T-helper 1 cell (primary cell): ENCODE results near the gene VSNL1.
"Not testable (repeated sequence)": the region's sequence is repeated elsewhere in the genome, so short reads cannot be mapped to it uniquely, and the experiment has no call there.

Experiments
- DNase-seq, 5 donors: peaks; one replicate each; pipeline ENCODE4 v3.0.0-alpha.2; 2012 to 2020

Gene VSNL1

DNA sequence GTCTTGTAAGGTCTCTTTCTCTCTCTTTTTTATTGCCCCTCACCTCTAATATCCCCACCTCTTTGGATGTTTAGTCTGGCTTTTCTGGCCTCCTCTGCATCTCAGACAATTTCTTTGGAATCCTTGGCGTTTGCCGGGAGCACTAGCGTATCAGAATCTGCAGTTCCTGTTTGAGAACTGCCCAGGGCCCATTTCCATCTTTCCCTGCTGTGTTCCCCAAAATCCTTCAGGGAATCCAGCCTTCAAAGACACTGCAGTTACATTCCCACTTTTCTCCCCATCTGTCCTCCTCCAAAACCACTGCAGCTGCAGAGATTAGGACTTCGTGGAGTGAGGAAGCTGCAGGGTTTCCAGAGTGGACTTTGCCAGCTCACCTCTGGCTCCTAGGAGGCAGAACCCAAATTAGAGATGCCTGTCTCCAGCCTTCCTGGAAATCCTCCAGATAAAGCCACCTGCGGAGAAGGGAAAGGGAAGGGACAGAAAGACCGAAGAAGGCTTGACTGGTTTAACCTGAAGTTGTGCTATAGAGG is 2.7 kb downstream of the VSNL1 start:
- no peak for DNase-seq

DNA sequence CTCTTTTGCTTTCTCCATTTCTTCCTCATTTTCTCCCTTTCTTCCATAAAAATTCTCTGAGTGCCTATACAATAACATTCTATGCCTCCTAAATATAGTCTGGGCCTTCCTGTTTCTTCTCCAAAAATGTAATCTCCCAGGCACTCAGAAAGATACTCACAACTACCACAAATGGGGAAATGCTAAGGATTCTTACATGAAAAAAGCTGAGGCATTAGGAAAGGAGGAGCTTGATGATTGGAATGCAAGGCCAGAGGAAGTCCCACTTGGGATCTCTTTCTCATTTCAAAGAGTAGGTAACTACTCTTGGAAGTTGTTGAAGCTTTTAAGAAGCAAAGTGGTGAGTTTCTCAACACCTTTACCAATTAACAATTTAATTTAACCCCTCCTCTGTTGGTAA is 3.4 kb downstream of the VSNL1 start:
- no peak for DNase-seq

DNA sequence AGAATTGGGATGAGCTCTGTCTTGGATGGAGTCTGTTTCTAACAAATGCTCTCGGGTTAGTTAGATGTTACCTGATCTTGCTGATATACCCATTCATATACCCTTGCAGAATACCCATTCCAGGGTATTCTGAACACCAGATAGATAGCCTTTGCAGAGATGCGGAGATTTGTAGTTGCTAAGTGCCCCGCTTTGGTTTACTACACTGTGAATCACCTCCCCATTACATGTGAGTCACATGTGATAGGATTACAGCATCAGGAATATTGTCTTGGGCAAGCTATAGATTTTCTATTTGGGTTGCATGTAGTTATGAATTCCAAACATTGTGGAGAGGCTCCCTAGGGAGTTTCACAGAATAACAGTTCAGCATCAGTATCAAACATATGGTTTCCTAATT is 3.8 kb downstream of the VSNL1 start:
- DNase-seq = no peak

GRCh38 chr2:17545680-17546613 is 5.5 kb downstream of the VSNL1 start:
- DNase-seq = no peak

DNA sequence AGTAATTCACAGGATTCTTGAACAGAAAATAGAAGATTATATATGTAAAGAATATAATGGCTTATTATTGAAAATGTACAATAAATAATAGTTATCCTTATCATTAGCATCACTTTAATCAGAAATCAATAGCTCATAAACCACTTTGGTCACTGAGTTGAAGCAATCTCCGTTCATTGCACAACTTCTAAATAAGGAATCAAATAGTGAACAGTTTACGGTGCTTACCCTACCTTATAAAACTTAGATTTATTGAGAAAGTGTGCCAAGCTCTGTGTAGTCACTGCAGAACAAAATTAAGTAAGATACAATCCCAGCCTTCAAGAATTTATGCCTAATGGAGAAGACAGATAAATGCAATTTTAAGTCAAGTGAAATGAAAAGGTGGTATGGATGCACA is 6.7 kb downstream of the VSNL1 start:
- no peak for DNase-seq

GRCh38 chr2:17547737-17548136 is 7.2 kb downstream of the VSNL1 start:
- DNase-seq = no peak

GRCh38 chr2:17550907-17551306 is 10.4 kb downstream of the VSNL1 start:
- DNase-seq = no peak

- no peak for DNase-seq
These were observed 14.7 kb downstream of the VSNL1 start for GRCh38 chr2:17555150-17555549.

DNA sequence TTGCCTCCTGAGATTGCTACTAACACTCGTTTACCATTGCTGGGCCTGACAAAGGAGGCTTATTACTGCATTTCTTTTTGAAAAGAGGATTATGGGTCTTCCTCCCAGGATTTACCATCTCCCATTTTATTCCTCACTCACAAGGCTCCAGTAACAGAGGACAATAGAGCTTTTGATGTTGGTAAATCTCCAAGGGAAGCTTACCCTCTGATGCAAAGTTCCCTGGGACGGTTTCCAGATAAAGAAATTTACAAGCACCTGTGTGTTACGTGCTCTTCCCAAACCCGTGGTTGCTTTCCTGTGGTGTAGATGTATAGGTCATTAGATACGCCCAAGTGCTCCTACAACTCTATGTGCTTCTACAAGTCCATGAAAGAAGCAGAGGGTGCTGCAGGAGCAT is 17.1 kb downstream of the VSNL1 start:
- no peak for DNase-seq

DNA sequence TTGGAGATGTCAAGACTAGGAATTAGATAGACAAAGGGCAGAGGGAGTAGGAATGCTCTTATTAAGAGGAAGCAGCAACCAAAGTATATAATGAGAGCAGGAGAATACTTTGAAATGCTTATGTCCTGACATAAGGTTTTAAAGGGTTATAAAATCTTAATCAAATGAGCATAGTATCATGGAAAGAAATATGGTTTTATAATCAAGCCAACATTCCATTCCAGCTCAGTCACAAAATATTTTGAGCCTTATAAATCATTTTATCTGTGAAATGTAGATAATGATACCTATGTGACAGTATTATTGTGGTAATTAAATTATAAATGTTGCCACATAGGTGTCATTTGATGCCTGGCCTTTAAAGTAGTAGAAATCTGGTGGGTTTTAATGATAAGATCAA is 17.6 kb downstream of the VSNL1 start:
- no peak for DNase-seq

DNA sequence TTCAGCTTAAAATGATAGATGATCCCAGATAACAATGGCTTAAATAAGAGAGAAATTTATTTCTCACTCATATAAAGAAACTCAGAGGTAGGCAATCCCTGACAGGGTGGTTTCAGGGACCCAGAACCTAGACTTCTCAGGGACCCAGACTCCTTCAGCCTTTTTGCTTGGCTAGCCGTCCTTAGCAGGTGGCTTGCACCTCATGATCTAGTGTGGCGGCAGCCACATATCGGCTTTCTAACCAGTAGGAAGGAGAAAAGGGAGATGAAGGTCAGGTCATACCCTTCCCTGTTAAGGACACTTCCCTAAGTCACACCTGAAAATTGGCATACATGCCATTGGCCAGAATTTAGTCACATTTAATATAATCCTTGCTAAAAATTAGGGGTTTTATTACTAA is 18.4 kb downstream of the VSNL1 start:
- no peak for DNase-seq

DNA sequence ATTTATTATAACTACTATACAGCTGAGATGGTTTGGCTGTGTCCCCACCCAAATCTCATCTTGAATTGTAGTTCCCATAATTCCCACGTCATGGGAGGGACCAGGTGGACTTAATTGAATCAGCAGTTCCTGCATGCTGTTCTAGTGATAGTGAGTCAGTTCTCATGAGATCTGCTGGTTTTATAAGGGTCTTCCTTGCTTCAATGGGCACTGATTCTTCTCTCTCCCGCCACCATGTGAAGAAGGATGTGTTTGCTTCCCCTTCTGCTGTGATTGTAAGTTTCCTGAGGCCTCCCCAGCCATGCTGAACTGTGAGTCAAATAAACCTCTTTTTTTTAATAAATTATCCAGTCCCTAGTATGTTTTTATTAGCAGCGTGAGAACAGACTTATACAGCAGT is 25.2 kb downstream of the VSNL1 start:
- DNase-seq = not testable (repeated sequence)

DNA sequence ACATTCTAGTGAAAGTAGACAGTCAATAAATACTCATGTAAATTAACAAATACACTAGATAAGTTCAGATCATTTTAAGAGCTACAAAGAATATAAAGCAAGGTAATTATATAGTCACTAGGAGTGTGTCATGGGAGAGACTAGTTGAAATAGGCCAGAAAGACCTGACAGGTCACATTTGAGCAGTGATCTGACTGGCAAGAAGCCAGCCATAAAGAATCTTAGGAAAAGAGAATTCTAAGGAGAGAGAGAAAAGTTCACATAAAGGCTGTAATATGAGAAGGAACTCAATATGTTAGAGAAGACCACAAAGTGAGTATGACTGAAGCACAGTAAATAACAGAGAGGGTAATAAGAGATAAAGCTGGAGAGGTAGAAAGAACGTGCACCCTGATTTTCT is 31.2 kb downstream of the VSNL1 start:
- no peak for DNase-seq

DNA sequence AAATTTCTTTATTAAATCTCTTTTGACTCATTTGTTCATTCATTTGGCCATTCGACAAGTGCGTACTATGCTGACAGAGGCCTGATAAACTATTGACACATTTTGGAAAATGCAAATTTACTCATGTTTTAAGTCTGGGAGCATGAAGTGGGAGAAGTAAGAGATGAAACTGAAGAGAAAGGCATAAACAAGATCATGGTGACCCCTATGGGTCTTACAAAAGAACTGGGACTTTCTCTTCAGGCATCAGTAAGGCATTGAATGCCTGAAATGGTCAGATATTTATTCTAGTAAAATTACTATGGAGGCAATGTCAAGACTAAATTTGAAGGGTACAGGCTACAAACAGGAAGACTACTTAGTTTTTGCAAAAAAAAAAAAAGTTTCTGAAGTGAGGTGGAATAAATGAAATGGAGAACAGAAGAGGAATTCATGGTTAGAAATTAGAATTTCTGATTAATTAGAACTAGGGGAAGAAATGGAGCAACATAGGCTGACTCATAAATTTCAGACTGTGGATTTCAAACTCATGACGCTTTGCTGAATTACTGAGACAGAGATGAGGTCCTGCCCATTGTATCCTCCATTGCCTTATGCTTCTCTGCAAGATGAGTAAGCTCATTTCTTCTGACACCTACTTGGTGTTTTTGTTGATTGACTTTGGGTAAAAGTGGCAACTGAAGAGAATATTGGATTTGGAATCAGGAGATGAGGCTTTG is 32.7 kb downstream of the VSNL1 start:
- no peak for DNase-seq

DNA sequence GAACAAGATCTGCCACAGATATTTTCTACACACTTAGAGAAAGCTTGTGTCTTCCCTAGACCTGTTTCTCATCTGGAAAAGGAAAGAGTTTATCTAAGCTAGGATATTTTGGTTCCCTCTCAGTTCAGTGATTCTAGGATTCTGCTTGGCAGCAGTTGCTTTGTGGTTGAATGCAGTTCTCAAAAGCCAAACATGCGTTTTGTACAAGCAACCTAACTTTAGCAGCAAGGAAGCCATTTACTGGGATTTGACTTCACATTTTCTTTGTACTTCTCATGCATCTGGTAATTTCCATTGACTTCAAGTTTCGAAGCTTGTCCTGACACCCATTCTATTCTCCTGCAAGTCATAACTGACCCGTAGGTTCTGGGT is 33.3 kb downstream of the VSNL1 start:
- DNase-seq = no peak

GRCh38 chr2:17574406-17575073 is 34.0 kb downstream of the VSNL1 start:
- no peak for DNase-seq

DNA sequence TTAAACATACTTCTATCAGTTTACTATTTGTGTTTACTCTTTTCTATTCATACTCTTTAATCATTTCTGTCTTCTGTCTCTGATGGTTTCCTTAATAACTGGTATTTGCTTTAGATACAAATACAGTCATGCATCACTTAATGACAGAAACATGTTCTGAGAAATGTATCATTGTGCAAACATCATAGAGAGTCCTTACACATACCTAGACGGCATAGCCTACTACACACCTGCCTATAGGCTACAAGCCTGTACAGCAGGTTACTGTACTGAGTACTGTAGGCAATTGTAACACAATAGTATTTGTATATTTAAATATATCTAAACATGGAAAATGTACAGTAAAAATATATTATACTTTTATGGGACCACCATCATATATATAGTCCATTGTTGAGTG is 36.3 kb downstream of the VSNL1 start:
- no peak for DNase-seq

DNA sequence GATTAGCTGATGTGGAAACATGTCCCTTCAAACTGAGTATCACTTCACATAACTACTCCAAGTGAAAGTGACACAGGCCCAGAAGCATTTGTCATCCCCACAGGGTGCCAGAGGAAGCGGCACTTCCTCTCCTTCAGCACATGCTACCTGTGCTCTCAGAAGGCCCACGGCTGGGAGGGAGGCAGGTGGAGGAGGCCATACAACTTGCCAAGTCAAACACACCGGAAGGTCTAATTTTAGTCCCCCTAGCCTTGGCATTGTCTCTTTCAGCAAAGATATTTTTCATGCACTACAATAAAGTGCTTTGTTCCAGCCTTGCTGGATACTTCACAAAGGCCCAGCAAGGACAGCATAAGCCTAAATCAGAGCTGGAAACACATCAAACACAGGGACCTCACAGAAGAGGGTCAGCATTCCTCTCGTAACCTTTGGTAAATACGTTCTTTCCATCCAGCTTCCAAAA is 38.0 kb downstream of the VSNL1 start:
- DNase-seq = peak in 1 of 5 donors; percentile 3

DNA sequence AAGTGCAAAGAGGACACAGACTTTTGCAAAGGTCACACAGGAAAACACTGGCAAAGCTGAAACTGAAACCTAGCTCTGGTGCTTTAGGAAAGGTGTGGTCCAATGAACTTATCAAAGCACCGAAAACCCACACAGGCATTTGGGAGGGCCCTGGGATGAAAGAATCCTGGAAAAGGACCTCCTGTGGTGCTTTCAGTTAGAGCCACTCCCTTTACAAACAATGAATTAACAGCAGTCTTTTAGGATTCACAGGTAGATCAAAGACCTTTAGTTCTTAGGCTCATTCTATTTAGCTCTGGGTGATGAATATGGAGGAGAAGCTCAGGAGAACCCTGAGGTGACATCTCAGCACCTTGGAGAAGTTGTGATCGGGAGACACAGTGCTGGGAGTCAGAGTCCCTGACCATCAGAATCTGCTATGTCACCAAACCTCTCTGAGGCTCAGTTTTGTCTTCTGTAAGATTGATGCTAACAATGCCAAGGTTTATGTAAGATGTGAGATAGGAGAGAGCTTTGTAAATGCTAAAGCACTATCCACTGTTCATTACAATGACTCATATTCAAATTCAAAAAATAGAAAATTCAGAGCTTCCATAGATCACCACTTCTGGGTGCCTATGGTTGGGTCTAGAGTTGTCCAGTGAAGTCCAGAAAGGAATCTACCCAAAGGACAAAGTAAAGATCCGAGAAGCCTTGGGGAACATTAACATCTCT is 39.3 kb downstream of the VSNL1 start:
- DNase-seq = no peak

DNA sequence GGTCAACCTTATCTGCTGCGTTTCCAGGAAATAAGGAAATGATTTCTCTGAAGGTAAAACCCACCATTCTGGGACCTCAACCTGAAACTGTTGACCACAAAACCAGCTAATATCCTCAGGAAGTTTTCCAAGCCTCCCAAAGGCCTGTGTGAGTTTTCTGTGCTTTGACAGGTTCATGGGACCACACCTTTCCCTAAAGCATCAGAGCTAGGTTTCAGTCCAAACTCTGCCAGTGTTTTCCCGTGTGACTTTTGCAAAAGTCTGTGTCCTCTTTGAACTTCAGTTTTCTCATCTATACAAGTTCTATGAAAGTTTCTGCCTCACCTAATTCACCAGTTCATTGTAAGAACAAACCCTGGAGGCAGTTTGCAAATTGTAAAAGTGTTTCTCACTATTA is 39.8 kb downstream of the VSNL1 start:
- DNase-seq = no peak

DNA sequence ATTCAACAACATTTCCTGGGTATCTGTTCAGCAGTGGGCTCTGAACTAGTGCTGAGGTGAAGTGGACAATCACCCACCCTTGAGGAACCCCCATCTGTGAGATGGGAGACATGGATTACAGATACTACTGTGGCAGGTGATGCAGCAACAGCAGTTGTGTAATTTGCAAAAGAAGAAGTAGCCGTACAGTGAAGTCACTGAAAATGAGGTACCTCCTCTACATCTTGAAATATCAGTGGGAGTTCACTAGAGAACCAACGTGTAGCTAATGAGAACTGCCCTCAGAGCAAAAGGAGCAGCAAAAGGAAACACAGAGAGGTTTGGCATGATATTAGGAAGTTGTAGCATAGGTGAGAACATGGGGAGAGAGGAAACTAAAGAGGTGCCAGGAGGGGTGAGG is 41.3 kb downstream of the VSNL1 start:
- no peak for DNase-seq

GRCh38 chr2:17583166-17583565 is 42.7 kb downstream of the VSNL1 start:
- DNase-seq = no peak

DNA sequence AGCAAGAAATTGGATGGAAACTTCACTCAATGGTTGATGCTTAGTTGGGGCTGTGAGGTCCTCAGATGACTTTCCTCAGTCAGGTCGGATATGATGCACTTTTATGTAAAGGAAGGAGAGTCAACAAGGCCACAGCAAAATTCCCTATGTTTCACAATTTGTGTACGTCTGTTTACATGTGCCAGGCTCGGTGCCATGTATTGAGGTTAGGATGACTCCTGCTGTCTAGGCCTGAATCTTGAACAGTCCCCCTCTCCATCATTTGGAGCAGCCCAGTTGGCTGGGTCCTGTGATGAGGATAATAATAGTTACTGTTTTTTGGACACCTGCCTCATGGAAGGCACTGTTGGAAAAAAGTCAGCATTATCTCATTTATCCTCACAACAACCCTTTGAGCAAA is 43.1 kb downstream of the VSNL1 start:
- DNase-seq = no peak
